HG03135 (cell line): ENCODE measurements around the gene KLF3.

Experiments
- ATAC-seq: cut with Tn5 transposase; IDR thresholded peaks from one replicate; pipeline ENCODE4 v1.9.1; 2021; ENCODE audit warnings: mild to moderate bottlenecking, moderate library complexity; ENCODE audit not compliant: unreplicated experiment

Gene KLF3

DNA sequence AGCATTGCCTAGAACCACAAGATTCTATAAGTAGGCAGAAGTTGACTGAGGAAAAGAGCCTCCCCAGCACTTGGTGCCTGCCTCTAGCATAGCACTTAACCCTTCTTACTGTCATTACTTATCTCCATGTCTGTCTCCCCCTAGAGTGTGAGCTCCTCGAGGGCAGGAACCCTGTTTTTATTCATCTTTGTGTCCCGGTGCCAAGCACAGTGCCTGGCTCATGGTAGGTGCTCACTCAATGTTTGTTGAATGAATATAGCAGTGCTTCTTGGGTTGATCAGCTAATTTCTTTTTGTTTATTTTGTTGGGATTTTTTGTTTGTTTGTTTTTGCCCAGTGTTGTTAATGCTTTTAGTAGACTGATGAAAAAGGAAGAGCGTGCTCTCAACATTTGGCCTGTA lies 30.3 kb downstream of the KLF3 start:
- ATAC-seq: no peak

- ATAC-seq: no peak
Observed at GRCh38 chr4:38695809-38696208, 31.8 kb downstream of the KLF3 start.

DNA sequence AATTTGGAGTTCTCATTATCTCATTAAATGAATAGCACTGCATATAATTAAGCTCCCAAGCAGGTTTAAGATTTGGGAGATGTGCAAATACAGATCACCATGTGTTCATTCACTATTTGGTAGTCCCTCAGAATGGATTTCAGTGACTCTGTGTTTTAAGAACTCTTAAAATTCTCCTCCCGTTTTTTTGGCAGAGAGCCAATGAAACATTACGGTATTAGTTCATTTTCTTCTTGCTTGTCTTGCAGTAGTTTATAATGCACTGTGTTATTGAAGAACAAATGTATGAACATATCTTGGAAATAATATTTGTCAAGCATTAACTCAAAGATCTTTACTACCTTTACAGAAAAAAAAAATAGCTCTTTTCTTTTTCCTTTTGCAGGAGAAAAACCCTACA lies 32.7 kb downstream of the KLF3 start:
- no peak for ATAC-seq

DNA sequence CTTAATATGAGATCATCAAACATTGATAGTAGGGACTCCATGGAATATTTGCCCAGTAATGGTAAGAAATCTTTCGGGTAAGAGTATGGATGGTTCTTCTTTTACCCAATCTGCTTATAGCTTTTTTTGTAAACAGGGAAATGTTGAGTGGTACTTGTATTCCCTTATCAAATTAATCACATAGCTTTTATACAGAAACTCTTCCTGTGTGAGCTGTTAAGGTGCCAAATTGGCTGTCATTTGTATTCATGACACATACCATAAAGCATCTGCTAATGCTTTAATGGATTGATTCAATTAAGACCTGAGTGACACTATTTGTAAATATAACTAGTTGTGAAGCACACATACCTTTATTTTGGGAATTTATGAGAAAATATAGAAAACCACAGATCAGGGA lies 34.2 kb downstream of the KLF3 start:
- no peak for ATAC-seq

- ATAC-seq: no peak
Observed at GRCh38 chr4:38699112-38699511, 35.1 kb downstream of the KLF3 start.

DNA sequence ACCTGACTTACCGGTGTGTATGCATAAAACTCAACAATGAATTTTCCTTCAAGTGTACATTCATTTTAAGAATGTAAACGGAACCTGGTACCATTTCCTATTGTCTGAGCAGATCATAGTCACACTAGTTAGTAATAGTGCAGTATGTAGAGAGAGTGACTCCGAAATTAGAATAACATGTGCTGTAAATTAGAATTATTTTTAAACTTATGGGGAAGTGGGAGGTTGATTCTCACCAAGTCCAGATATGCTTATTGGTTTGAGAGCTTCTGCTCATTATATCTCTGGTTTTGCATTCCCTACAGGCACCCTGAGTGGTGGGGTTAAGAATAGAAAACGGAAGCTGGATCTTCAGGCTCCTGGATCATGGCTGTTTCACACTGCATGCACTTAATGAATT lies 39.6 kb downstream of the KLF3 start:
- ATAC-seq: no peak

DNA sequence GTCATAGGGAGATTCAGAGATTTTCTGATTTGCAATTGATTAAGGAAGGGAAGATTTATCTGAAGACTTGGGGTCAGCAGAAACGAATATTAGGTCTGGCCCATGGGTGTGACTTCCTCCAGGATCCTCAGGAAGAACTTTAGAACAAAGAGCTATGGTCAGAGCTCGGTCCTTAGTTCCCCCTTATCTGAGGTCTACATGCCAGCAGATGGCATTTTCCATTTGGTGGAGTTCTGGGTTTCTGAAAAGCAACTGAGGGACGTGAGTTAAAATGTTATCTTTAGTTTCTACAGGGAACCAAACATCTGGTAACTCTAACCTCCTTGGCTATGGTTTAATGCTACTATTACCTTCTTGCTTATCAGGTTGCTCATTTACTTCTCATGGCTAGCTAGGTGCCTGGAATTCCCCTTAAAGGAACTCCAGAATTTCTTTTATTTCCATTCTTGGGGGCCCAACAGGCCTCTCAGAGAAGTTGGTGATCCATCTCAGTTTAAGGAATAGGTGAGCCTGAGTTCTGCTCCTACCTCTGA lies 40.7 kb downstream of the KLF3 start:
- no peak for ATAC-seq

- ATAC-seq: no peak
Observed at GRCh38 chr4:38706301-38706700, 42.3 kb downstream of the KLF3 start.

DNA sequence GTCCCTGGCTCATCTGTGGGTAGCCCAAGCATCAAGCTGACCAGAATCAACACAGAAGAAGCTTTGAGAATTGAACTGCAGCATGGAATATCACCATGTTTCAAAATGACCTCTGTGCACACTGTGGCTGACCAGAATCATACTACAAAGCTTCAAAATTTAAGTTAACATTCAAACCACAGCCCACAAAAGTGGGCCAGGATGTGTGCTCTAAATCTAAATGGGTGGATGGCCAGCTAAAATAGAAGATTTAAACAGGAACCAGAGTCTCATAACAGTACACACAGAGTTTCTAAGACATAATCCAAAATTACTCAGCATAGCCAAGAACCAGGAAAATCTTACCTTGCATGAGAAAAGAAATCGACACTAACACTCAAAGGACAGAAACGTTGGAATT lies 46.1 kb downstream of the KLF3 start:
- no peak for ATAC-seq

- ATAC-seq: no peak
Observed at GRCh38 chr4:38711066-38711465, 47.1 kb downstream of the KLF3 start.

GRCh38 chr4:38715050-38715449 lies 51.1 kb downstream of the KLF3 start:
- no peak for ATAC-seq

- no peak for ATAC-seq
Observed at GRCh38 chr4:38716256-38716655, 52.3 kb downstream of the KLF3 start.

GRCh38 chr4:38717604-38718003 lies 53.6 kb downstream of the KLF3 start:
- ATAC-seq: no peak

DNA sequence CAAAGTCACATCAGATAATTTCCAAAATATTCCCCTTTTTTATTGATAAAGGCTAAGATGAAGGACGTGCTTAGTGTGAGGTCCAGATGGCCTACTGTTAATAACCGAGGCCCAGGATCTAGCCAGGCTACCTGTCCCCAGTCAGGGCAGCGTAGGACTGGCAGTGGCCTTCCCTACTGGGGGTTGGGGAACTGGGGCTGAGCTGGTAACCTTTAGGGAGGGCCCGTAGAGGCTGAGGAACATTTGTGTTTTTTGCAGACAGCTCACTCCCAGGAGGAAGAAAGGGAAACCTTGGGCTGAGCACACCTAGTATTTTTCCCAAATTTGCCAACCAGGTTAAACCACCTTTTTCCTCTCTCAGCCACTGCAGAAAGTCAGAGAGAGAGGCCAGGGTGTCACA lies 59.1 kb downstream of the KLF3 start:
- ATAC-seq: no peak

GRCh38 chr4:38723726-38724474 lies 59.9 kb downstream of the KLF3 start:
- no peak for ATAC-seq

- ATAC-seq: no peak
Observed at GRCh38 chr4:38724475-38724808, 60.4 kb downstream of the KLF3 start.

DNA sequence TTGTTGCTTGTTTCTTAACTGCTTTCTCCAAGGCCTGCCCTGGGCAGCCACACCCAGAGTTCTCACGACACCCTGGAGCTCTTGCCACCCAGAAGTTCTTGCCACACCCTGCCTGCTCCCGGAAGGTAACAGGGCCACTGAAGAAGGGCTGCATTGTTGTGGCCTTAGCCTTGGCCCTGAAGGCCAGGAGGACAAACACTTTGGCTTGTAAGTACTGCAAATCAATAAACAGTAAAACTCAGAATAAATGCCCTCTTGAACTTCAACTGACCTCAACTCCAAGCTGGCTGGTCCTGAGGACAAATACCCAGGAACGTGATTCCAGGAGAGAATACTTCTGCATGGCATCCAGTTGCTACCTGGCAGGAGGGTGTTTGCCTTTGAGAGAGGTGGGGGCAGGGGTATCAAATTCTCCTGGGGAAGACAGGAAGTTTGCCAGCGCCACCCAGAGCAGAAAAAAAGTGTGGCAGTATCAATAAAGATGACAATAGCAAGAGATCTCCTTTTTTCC lies 64.7 kb downstream of the KLF3 start:
- no peak for ATAC-seq

DNA sequence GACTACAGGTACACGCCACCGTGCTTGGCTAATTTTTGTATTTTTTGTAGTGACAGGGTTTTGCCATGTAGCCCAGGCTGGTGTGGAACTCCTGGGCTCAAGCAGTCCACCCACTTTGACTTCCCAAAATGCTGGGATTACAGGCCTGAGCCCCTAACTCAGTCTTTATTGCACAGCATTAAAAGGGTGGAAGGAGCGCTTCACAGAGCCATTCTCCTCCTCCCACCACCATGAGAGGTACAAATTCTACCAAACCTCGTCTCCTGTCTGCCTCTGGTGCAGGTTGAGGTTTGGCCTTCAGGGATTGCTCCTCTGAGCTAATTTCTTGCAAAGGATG lies 66.5 kb downstream of the KLF3 start:
- no peak for ATAC-seq

DNA sequence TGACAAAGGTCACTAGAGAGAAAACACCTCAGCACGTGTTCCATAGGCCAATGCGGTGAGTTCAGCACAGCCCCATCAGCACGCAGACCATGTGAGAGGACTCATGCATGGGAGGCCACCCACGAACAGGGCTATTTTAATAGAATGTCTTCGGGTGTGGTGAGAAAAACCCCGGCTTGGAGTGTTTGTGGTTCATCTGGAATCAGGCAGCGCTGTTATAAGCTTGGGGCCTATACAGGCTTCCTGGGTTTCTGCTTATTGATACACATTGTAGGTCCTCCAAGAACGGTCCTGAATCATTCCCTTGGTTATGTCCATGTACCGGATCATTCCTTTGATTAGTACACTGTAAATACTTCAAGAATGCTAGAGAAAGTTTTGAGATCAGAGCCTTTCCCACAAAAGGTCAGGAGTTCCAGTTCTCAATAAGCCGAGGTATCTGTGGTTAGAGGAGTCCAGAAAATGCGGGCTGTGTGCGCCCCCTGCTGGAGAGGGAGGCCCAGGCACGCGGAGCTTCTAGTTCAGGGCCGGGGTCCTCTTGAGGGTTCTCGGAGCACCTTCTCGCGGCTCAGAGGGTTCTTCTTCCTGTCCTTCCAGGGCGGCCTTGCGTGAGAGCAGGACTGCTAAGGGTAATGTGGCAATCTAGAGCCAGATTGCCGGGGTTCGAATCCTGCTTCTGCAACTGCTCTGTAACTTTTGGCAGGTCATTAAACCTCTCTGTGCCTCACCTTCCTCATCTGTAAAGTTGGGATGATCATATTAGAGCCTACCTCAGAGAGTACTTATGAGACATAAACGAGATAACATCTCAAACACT lies 67.0 kb downstream of the KLF3 start:
- ATAC-seq: peak; percentile 74

DNA sequence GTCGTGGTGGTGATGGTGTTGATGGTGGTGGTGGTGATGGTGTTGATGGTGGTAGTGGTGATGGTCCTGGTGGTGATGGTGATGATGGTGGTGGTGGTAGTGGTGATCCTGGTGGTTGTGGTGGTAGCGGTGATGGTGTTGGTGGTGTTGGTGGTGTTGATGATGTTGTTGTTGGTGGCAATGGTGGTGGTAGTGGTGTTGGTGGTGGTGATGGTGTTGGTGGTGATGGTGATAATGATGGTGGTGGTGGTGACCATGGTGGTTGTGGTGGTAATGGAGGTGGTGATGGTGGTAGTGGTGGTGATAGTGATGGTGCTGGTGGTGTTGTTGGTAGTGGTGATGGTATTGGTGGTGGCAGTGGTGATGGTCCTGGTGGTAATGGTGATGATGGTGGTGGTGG lies 69.7 kb downstream of the KLF3 start:
- ATAC-seq: no peak

- no peak for ATAC-seq
Observed at GRCh38 chr4:38734446-38734845, 70.4 kb downstream of the KLF3 start.

DNA sequence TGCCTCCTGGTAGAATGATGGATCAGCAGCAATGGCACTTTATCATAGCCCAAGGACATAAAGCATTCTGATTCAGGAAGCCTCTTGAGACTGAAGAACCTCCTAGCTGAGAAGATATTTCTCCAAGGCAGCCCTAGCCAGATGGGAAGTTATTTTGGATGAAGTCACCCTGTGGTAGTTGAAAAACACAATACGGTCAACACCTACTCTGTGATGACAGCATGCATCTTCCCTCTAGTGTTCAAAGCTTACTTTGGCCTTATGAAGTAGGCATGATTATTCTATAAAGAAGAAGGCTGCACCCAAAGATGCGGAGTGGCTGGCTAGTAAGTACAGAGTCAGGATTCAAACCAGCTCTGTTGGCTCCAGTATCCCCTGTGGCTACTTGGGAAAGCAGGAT lies 70.9 kb downstream of the KLF3 start:
- no peak for ATAC-seq
